K562 (cell line): ENCODE measurements around the gene ABLIM2. TPM values are rescaled to one million over a fixed set of nuclear protein-coding genes. Genes with fewer than 3 reads are reported as not detected.

Source experiments
- ATAC-seq: fragments of 200-7000 bp; cut with Tn5 transposase; 3 replicates; pipeline ENCODE4 v1.9.1; 2020; ENCODE audit warnings: moderate library complexity
- BruUV-seq: library from RNA; stranded (reverse); fragments of 400-500 nt; replicated peaks from 2 replicates; lab custom pipeline; 2021; lab: Mats Ljungman, UMichigan
- CTCF ChIA-PET: fragments of 300-600 bp; formaldehyde crosslinking; extraction: SDS; loops from one replicate; lab custom pipeline; 2021; ENCODE audit warnings: low intra/inter-chr PET ratio; lab: Yijun Ruan, JAX
- POLR2A ChIA-PET: fragments of 300-600, 350-650 bp; sonication (Branson Sonifier 250); formaldehyde crosslinking; extraction: SDS; loops from one replicate; lab custom pipeline; 2021; ENCODE audit warnings: antibody characterized with exemption, inconsistent platforms; lab: Yijun Ruan, JAX
- DNase-seq, 4 experiments: peaks; one replicate each; pipeline versions ENCODE4 v3.0.0 to v3.0.0-alpha.2; 2011 to 2018; ENCODE audit warnings: low spot score in 3 of 4, mixed read lengths in 3 of 4; ENCODE audit errors: extremely low read depth in 1 of 4
- FAIRE-seq: peaks from 2 replicates; lab custom pipeline; 2011; peaks lifted over from hg19 to GRCh38; lab: Jason Lieb, UNC
- H2AFZ ChIP-seq: 2 replicates; pipeline ENCODE4 v1.6.0; 2011; ENCODE audit warnings: low read depth, low read length, control low read depth, inconsistent platforms
- H3K27ac ChIP-seq: fragments of 200-600 bp; 3 replicates; pipeline ENCODE4 v1.8.0; 2011; ENCODE audit warnings: low read depth, mild to moderate bottlenecking, control low read depth, inconsistent platforms, low read length, moderate library complexity, mixed read lengths; ENCODE audit errors: extremely low read depth
- H3K27me3 ChIP-seq, 2 experiments: fragments of 300-600 bp in 1 of 2; 2 replicates in 1 of 2; 3 replicates in 1 of 2; pipeline versions ENCODE4 v1.6.0 to v1.8.0; 2011; ENCODE audit warnings: inconsistent platforms in 2 of 2, low read length in 2 of 2, mild to moderate bottlenecking in 1 of 2, mixed read lengths in 1 of 2, moderate library complexity in 1 of 2; ENCODE audit not compliant: control insufficient read depth in 2 of 2, insufficient read depth in 2 of 2
- H3K36me3 ChIP-seq: fragments of 300-600 bp; 3 replicates; pipeline ENCODE4 v1.8.0; 2011; ENCODE audit warnings: mild to moderate bottlenecking, low read length, inconsistent platforms; ENCODE audit not compliant: control insufficient read depth, insufficient read depth
- H3K4me1 ChIP-seq, 2 experiments: fragments of 200-600 bp in 1 of 2; replicated peaks in 1 of 2; 2 replicates in 1 of 2; 3 replicates in 1 of 2; pipeline versions ENCODE4 v1.5.1 to v1.8.0; 2011; ENCODE audit warnings: inconsistent platforms in 2 of 2, low read length in 2 of 2, mild to moderate bottlenecking in 1 of 2, mixed read lengths in 1 of 2, moderate library complexity in 1 of 2; ENCODE audit not compliant: control insufficient read depth in 2 of 2, insufficient read depth in 2 of 2
- H3K4me2 ChIP-seq: 2 replicates; pipeline ENCODE4 v1.6.1; 2011; ENCODE audit warnings: low read length, control low read depth, inconsistent platforms, mixed read lengths; ENCODE audit not compliant: insufficient read depth
- H3K4me3 ChIP-seq: fragments of 200-600 bp; sonication (generic), shearing (Covaris generic); 2 replicates; pipeline ENCODE4 v1.5.1; 2016; ENCODE audit warnings: control low read depth, inconsistent platforms
- H3K79me2 ChIP-seq: fragments of 200-600 bp; 3 replicates; pipeline ENCODE4 v1.8.0; 2011; ENCODE audit warnings: low read length, inconsistent platforms; ENCODE audit not compliant: control insufficient read depth, insufficient read depth
- H3K9ac ChIP-seq, 2 experiments: 2 replicates each; pipeline versions ENCODE4 v1.6.0 to v1.6.1; 2011; ENCODE audit warnings: low read depth in 2 of 2, low read length in 2 of 2, control low read depth in 1 of 2, inconsistent platforms in 1 of 2, mild to moderate bottlenecking in 1 of 2, mixed read lengths in 1 of 2; ENCODE audit not compliant: insufficient read depth in 1 of 2
- H3K9me1 ChIP-seq: one replicate; pipeline ENCODE4 v1.6.0; 2011; ENCODE audit warnings: inconsistent platforms, mild to moderate bottlenecking, low read length, moderate library complexity; ENCODE audit not compliant: control insufficient read depth, insufficient read depth
- H3K9me3 ChIP-seq: replicated peaks from 2 replicates; pipeline ENCODE4 v1.5.1; 2011; ENCODE audit warnings: low read depth, low read length, inconsistent platforms; ENCODE audit not compliant: control insufficient read depth, insufficient read depth
- H4K20me1 ChIP-seq: replicated peaks from 2 replicates; pipeline ENCODE4 v1.6.1; 2011; ENCODE audit warnings: low read length, inconsistent platforms, mixed read lengths; ENCODE audit not compliant: control insufficient read depth, insufficient read depth
- GMEB1 ChIP-seq: fragments of 250-450 bp; sonication (Bioruptor Pico); IDR thresholded peaks from 2 replicates; pipeline ENCODE4 v1.4.0; 2020; ENCODE audit warnings: mild to moderate bottlenecking
- GTF3C2 ChIP-seq: IDR thresholded peaks from 3 replicates; pipeline ENCODE4 v1.6.1; 2011; ENCODE audit warnings: borderline replicate concordance, mild to moderate bottlenecking, moderate library complexity; ENCODE audit not compliant: insufficient read length; ENCODE audit errors: extremely low read depth
- MAFF ChIP-seq: IDR thresholded peaks from 2 replicates; pipeline ENCODE4 v1.6.1; 2012; ENCODE audit warnings: low read length, improper control_type of control experiment
- MECOM ChIP-seq: fragments of 250-450 bp; sonication (Bioruptor Pico); IDR thresholded peaks from 2 replicates; pipeline ENCODE4 v1.8.0; 2022; ENCODE audit warnings: inconsistent platforms
- NFYB ChIP-seq: IDR thresholded peaks from 2 replicates; pipeline ENCODE4 v1.6.1; 2011; ENCODE audit warnings: mild to moderate bottlenecking, moderate library complexity; ENCODE audit not compliant: insufficient read length; ENCODE audit errors: extremely low read depth
- PCBP1 ChIP-seq: fragments of 200-400 bp; formaldehyde crosslinking; IDR thresholded peaks from 2 replicates; pipeline ENCODE4 v1.6.1; 2018; ENCODE audit warnings: mild to moderate bottlenecking, low read depth, low read length; ENCODE audit not compliant: poor library complexity, severe bottlenecking
- RBM17 ChIP-seq: fragments of 200-400 bp; formaldehyde crosslinking; IDR thresholded peaks from 2 replicates; pipeline ENCODE4 v1.6.1; 2017; ENCODE audit warnings: low read depth, mild to moderate bottlenecking, low read length, borderline replicate concordance
- WGBS: fragments of 100-300 bp; shearing (Covaris generic); methylation state at CpG from one replicate; pipeline ENCODE4 v1.1.6; 2016; ENCODE audit warnings: low coverage, mixed read lengths; ENCODE audit not compliant: insufficient coverage; ENCODE audit errors: missing lambda C conversion rate; 5-methylcytosine and 5-hydroxymethylcytosine counted together
- in situ Hi-C: fragments of 300-500 bp; cut with MboI; formaldehyde crosslinking; loops from 4 replicates; pipeline ENCODE4 v1.15.0; 2018; ENCODE audit warnings: inconsistent platforms, mixed read lengths
- intact Hi-C: fragments of 100-400 bp; cut with micrococcal nuclease; formaldehyde crosslinking; loops from 2 replicates; pipeline ENCODE4 v1.14.2; 2022
- polyA plus RNA-seq, 8 experiments: library from polyadenylated mRNA; depleted of rRNA in 4 of 8; stranded (reverse) in 5 of 8; unstranded in 3 of 8; fragments of >200 nt; fragmentation: Nextera tagmentation in 2 of 8; fragmentation: Illumina TruSeq in 1 of 8; extraction: Ambion mirVana in 2 of 8; extraction: Trizol in 1 of 8; gene quantifications; 2 replicates each; pipeline versions ENCODE4 v1.2.1 to v1.2.3, GENCODE V29; 2011 to 2014; ENCODE audit warnings: inconsistent platforms in 1 of 8, missing spikeins in 1 of 8
- total RNA-seq, 7 experiments: library from RNA; depleted of rRNA in 6 of 7; stranded (reverse); fragments of >200 nt in 6 of 7; fragmentation: Illumina TruSeq in 2 of 7; extraction: Trizol in 2 of 7; gene quantifications; 2 replicates each; pipeline versions ENCODE4 v1.2.1 to v1.2.3, GENCODE V29; 2011 to 2021; ENCODE audit warnings: low replicate concordance in 1 of 7
- TF ChIP-seq, protein P1 (sequence below), 2 experiments: fragments of 450-650 bp in 1 of 2; IDR thresholded peaks; 2 replicates each; pipeline ENCODE4 v1.6.1; 2011 to 2017; ENCODE audit warnings: low read depth in 2 of 2, antibody characterized with exemption in 1 of 2, borderline replicate concordance in 1 of 2, low read length in 1 of 2, mild to moderate bottlenecking in 1 of 2, mixed read lengths in 1 of 2; ENCODE audit not compliant: control insufficient read depth in 1 of 2

The ABLIM2 gene
- total and polyA plus RNA-seq, 9 of the 15 experiments (the other 6 are each of a cell fraction or from before 2014, with no cell fraction given) = not detected

GRCh38 chr4:8073206-8073863 is 85.3 kb downstream of the ABLIM2 start:
- BruUV-seq = no TSS peak
- no peak for TF ChIP-seq PCBP1
- no peak for TF ChIP-seq MAFF
- no peak for TF ChIP-seq MECOM (CRISPR knock-in tag)
- TF ChIP-seq, protein P1, sequence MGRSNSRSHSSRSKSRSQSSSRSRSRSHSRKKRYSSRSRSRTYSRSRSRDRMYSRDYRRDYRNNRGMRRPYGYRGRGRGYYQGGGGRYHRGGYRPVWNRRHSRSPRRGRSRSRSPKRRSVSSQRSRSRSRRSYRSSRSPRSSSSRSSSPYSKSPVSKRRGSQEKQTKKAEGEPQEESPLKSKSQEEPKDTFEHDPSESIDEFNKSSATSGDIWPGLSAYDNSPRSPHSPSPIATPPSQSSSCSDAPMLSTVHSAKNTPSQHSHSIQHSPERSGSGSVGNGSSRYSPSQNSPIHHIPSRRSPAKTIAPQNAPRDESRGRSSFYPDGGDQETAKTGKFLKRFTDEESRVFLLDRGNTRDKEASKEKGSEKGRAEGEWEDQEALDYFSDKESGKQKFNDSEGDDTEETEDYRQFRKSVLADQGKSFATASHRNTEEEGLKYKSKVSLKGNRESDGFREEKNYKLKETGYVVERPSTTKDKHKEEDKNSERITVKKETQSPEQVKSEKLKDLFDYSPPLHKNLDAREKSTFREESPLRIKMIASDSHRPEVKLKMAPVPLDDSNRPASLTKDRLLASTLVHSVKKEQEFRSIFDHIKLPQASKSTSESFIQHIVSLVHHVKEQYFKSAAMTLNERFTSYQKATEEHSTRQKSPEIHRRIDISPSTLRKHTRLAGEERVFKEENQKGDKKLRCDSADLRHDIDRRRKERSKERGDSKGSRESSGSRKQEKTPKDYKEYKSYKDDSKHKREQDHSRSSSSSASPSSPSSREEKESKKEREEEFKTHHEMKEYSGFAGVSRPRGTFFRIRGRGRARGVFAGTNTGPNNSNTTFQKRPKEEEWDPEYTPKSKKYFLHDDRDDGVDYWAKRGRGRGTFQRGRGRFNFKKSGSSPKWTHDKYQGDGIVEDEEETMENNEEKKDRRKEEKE (IDR thresholded peaks at IDR 0.05; ENCODE audit: borderline replicate concordance in 1 of 2, control insufficient read depth in 1 of 2, low read depth in 2 of 2, low read length in 1 of 2) = no peak
- no peak for TF ChIP-seq GMEB1 (CRISPR knock-in tag)
- no peak for TF ChIP-seq NFYB
- no peak for TF ChIP-seq RBM17
- no peak for TF ChIP-seq GTF3C2

More at GRCh38 chr4:8073206-8073863, 85.3 kb downstream of the ABLIM2 start:
- WGBS = 3% methylated on average over 16 of the region's 17 CpGs
- DNase-seq (no peak), FAIRE-seq (no peak), ATAC-seq (no peak)
- H3K27me3 ChIP-seq = peaks cover 0 to 55% of the 10 kb centered on the region in 2 experiments
- H3K9ac ChIP-seq = no peak overlapping the region
- no peaks in the 10 kb centered on the region for H3K9me3 ChIP-seq
- ChIA-PET POLR2A (no interaction called here), CTCF (no interaction called here)
- in situ Hi-C loops (no loop called here), intact Hi-C loops (no loop called here)
- H3K27ac ChIP-seq = no peak overlapping the region
- H3K79me2 ChIP-seq = no peaks in the 10 kb centered on the region
- H3K9me1 ChIP-seq = no peaks in the 10 kb centered on the region
- H3K4me2 ChIP-seq = no peak overlapping the region
- no peak overlapping the region for H3K4me3 ChIP-seq
- peaks cover 6% of the 10 kb centered on the region; the same call in 1 of the 2 replicates for H4K20me1 ChIP-seq
- no peaks in the 10 kb centered on the region for H3K4me1 ChIP-seq
- H2AFZ ChIP-seq = no peak overlapping the region
- no peaks in the 10 kb centered on the region for H3K36me3 ChIP-seq
